HCT116 (cell line): ENCODE results near the gene OR10A6. TPM values are rescaled to one million over a fixed set of nuclear protein-coding genes. Genes with fewer than 3 reads are reported as not detected.

Source experiments
- ATAC-seq: fragments of 200-7000 bp; cut with Tn5 transposase; 2 replicates; pipeline ENCODE4 v1.9.1; 2020; ENCODE audit warnings: mild to moderate bottlenecking, moderate library complexity
- BruUV-seq: library from RNA; stranded (reverse); fragments of 400-500 nt; replicated peaks from 2 replicates; lab custom pipeline; 2021; lab: Mats Ljungman, UMichigan
- CTCF ChIA-PET: fragments of 300-600 bp; sonication (Branson Sonifier 250); formaldehyde crosslinking; loops from one replicate; lab custom pipeline; 2021; ENCODE audit warnings: antibody characterized with exemption; lab: Charles Lee
- POLR2A ChIA-PET: fragments of 300-600, 350-600 bp; sonication (Branson Sonifier 250); formaldehyde crosslinking; loops from one replicate; lab custom pipeline; 2021; ENCODE audit warnings: antibody characterized with exemption; lab: Charles Lee
- RAD21 ChIA-PET, 2 experiments: fragments of 300-600 bp; sonication (Branson Sonifier 250); formaldehyde crosslinking; loops; one replicate each; lab custom pipeline; 2023; ENCODE audit warnings: low total read pairs in 2 of 2; ENCODE audit not compliant: uncharacterized antibody in 2 of 2, unreplicated experiment in 2 of 2, low non-redundant PET in 1 of 2; lab: Charles Lee
- DNase-seq: peaks from one replicate; pipeline ENCODE4 v3.0.0-alpha.2; 2010; ENCODE audit warnings: low read depth, low spot score
- H2AFZ ChIP-seq: fragments of 200-600 bp; shearing (Covaris generic), sonication (generic); 2 replicates; pipeline ENCODE4 v1.6.1; 2017; ENCODE audit warnings: low read depth, mixed run types, mixed read lengths, antibody characterized with exemption, low read length; ENCODE audit not compliant: poor library complexity, severe bottlenecking
- H3K27ac ChIP-seq: 2 replicates; pipeline ENCODE4 v1.5.1; 2012; ENCODE audit warnings: low read depth, low read length
- H3K27me3 ChIP-seq: fragments of 200-600 bp; sonication (generic); 2 replicates; pipeline ENCODE4 v1.6.1; 2016; ENCODE audit warnings: mixed run types, low read length, mixed read lengths; ENCODE audit not compliant: insufficient read depth
- H3K36me3 ChIP-seq, 2 experiments: fragments of 200-500 bp in 1 of 2; fragments of 200-600 bp in 1 of 2; sonication (Bioruptor generic) in 1 of 2; sonication (generic) in 1 of 2; 2 replicates each; pipeline versions ENCODE4 v1.5.1 to v1.6.1; 2014 to 2016; ENCODE audit warnings: low read length in 2 of 2, inconsistent platforms in 1 of 2, mixed read lengths in 1 of 2, mixed run types in 1 of 2; ENCODE audit not compliant: insufficient read depth in 2 of 2, control insufficient read depth in 1 of 2
- H3K4me1 ChIP-seq, 2 experiments: fragments of 200-600 bp in 1 of 2; sonication (generic) in 1 of 2; 2 replicates each; pipeline versions ENCODE4 v1.5.1 to v1.6.1; 2012 to 2017; ENCODE audit warnings: low read length in 2 of 2, inconsistent platforms in 1 of 2, mild to moderate bottlenecking in 1 of 2, mixed read lengths in 1 of 2, mixed run types in 1 of 2, moderate library complexity in 1 of 2; ENCODE audit not compliant: insufficient read depth in 2 of 2, control insufficient read depth in 1 of 2
- H3K4me2 ChIP-seq: fragments of 200-600 bp; sonication (generic); 2 replicates; pipeline ENCODE4 v1.6.1; 2017; ENCODE audit warnings: mixed run types, low read length, mixed read lengths
- H3K4me3 ChIP-seq, 2 experiments: fragments of 200-600 bp in 1 of 2; sonication (generic) in 1 of 2; replicated peaks in 1 of 2; 2 replicates each; pipeline ENCODE4 v1.5.1; 2011 to 2016; ENCODE audit warnings: low read length in 2 of 2, control low read depth in 1 of 2, low read depth in 1 of 2, mild to moderate bottlenecking in 1 of 2, mixed read lengths in 1 of 2, mixed run types in 1 of 2
- H3K79me2 ChIP-seq: fragments of 200-600 bp; sonication (generic); 2 replicates; pipeline ENCODE4 v1.6.1; 2017; ENCODE audit warnings: mild to moderate bottlenecking, mixed run types, low read length, moderate library complexity, mixed read lengths; ENCODE audit not compliant: insufficient read depth
- H3K9ac ChIP-seq: fragments of 200-600 bp; sonication (generic); 2 replicates; pipeline ENCODE4 v1.6.1; 2016; ENCODE audit warnings: low read length, mixed read lengths
- H3K9me2 ChIP-seq: fragments of 200-600 bp; sonication (generic), shearing (Covaris generic); 2 replicates; pipeline ENCODE4 v1.6.1; 2017; ENCODE audit warnings: mixed run types, mild to moderate bottlenecking, moderate library complexity; ENCODE audit not compliant: insufficient read depth
- H3K9me3 ChIP-seq, 2 experiments: fragments of 200-500 bp in 1 of 2; fragments of 200-600 bp in 1 of 2; sonication (Bioruptor generic) in 1 of 2; sonication (generic) in 1 of 2; 2 replicates each; pipeline ENCODE4 v1.6.1; 2014 to 2017; ENCODE audit warnings: low read length in 2 of 2, mixed read lengths in 2 of 2, inconsistent platforms in 1 of 2, low read depth in 1 of 2, mild to moderate bottlenecking in 1 of 2, mixed run types in 1 of 2, moderate library complexity in 1 of 2; ENCODE audit not compliant: control insufficient read depth in 1 of 2, insufficient read depth in 1 of 2
- H4K20me1 ChIP-seq: fragments of 200-600 bp; sonication (generic), shearing (Covaris generic); 2 replicates; pipeline ENCODE4 v1.6.1; 2017; ENCODE audit warnings: mixed run types, mild to moderate bottlenecking, moderate library complexity; ENCODE audit not compliant: insufficient read depth
- CTCF ChIP-seq, 3 experiments: fragments of 200-600 bp in 1 of 3; sonication (generic) in 1 of 3; IDR thresholded peaks in 2 of 3; conservative IDR thresholded peaks in 1 of 3; 2 replicates each; pipeline ENCODE4 v1.5.1; 2012 to 2017; ENCODE audit warnings: low read depth in 2 of 3, low read length in 2 of 3, antibody characterized with exemption in 1 of 3, borderline replicate concordance in 1 of 3, control low read depth in 1 of 3, mild to moderate bottlenecking in 1 of 3, mixed read lengths in 1 of 3, mixed run types in 1 of 3, moderate library complexity in 1 of 3; ENCODE audit not compliant: insufficient read depth in 1 of 3
- EGR1 ChIP-seq: IDR thresholded peaks from 2 replicates; pipeline ENCODE4 v1.6.1; 2012; ENCODE audit warnings: low read depth
- EZH2 ChIP-seq: fragments of 200-600 bp; sonication (generic); IDR thresholded peaks from 2 replicates; pipeline ENCODE4 v1.6.1; 2017; ENCODE audit warnings: antibody characterized with exemption, mixed run types
- EZH2phosphoT487 ChIP-seq: fragments of 200-600 bp; IDR thresholded peaks from 2 replicates; pipeline ENCODE4 v1.6.1; 2018; ENCODE audit warnings: antibody characterized with exemption, borderline replicate concordance
- FOSL1 ChIP-seq: IDR thresholded peaks from 2 replicates; pipeline ENCODE4 v1.6.1; 2012; ENCODE audit warnings: low read depth
- MAX ChIP-seq: IDR thresholded peaks from 2 replicates; pipeline ENCODE4 v1.6.1; 2012
- POLR2AphosphoS5 ChIP-seq: IDR thresholded peaks from 2 replicates; pipeline ENCODE4 v1.6.1; 2011; ENCODE audit warnings: mild to moderate bottlenecking, low read depth, low read length, moderate library complexity
- RAD21 ChIP-seq: IDR thresholded peaks from 2 replicates; pipeline ENCODE4 v1.6.1; 2012; ENCODE audit warnings: low read depth, mild to moderate bottlenecking
- SRF ChIP-seq: IDR thresholded peaks from 2 replicates; pipeline ENCODE4 v1.6.1; 2012; ENCODE audit warnings: low read depth
- TCF7L2 ChIP-seq: IDR thresholded peaks from 2 replicates; pipeline ENCODE4 v1.7.0; 2011; ENCODE audit warnings: borderline replicate concordance, inconsistent platforms; ENCODE audit not compliant: insufficient read depth, insufficient read length; ENCODE audit errors: extremely low read depth
- YY1 ChIP-seq: IDR thresholded peaks from 2 replicates; pipeline ENCODE4 v1.6.1; 2011; ENCODE audit warnings: low read length, low read depth, moderate library complexity, mild to moderate bottlenecking; ENCODE audit not compliant: insufficient replicate concordance; ENCODE audit errors: extremely low read depth
- intact Hi-C: fragments of 100-400 bp; cut with micrococcal nuclease; formaldehyde crosslinking; loops from 2 replicates; pipeline ENCODE4 v1.10.0; 2022
- total RNA-seq: library from RNA; stranded (reverse); gene quantifications from one replicate; pipeline ENCODE4 v1.2.1, GENCODE V29; 2021; ENCODE audit not compliant: unreplicated experiment

The OR10A6 gene
- total RNA-seq, 1 experiment from 2014 or later: not detected

- H3K9me3 ChIP-seq: no peaks in the 10 kb centered on the region
- RAD21 ChIA-PET: no interaction called here
- intact Hi-C loops: no loop called here
- no peaks in the 10 kb centered on the region for H4K20me1 ChIP-seq
- BruUV-seq: no TSS peak
- DNase-seq: no peak
- H3K79me2 ChIP-seq: no peaks in the 10 kb centered on the region
- no peaks in the 10 kb centered on the region for H3K36me3 ChIP-seq
- H3K9me2 ChIP-seq: no peaks in the 10 kb centered on the region
- H3K4me2 ChIP-seq: no peak overlapping the region
- no peaks in the 10 kb centered on the region for H3K4me1 ChIP-seq
- CTCF ChIA-PET: interaction anchor here (1.5 kb wide), 1 partner anchor 32 kb away, joined by 3 read pairs; the partner anchor contains the start of gene EIF3F
- no peak overlapping the region for H2AFZ ChIP-seq
- no peak overlapping the region for H3K4me3 ChIP-seq
- TF ChIP-seq POLR2AphosphoS5 (no peak), MAX (no peak), FOSL1 (no peak), EGR1 (no peak), CTCF (IDR thresholded peaks at IDR 0.05 in 2 of 3, conservative IDR thresholded peaks at IDR 0.05 in 1 of 3; ENCODE audit: borderline replicate concordance in 1 of 3, insufficient read depth in 1 of 3, low read depth in 2 of 3, low read length in 2 of 3) (no peak), EZH2 (no peak), TCF7L2 (no peak), RAD21 (no peak), YY1 (no peak), EZH2phosphoT487 (no peak), SRF (no peak)
- no peak overlapping the region for H3K27ac ChIP-seq
- no peak for ATAC-seq
- POLR2A ChIA-PET: no interaction called here
- H3K9ac ChIP-seq: no peak overlapping the region
- peaks cover 16% of the 10 kb centered on the region for H3K27me3 ChIP-seq
Observed at GRCh38 chr11:7955191-7955590, 24.1 kb upstream of the OR10A6 start.
